ENCODE data around the gene ZMYND8.
"Not testable (repeated sequence)": the region's sequence is repeated elsewhere in the genome, so short reads cannot be mapped to it uniquely, and the experiment has no call there.

Gene ZMYND8

DNA sequence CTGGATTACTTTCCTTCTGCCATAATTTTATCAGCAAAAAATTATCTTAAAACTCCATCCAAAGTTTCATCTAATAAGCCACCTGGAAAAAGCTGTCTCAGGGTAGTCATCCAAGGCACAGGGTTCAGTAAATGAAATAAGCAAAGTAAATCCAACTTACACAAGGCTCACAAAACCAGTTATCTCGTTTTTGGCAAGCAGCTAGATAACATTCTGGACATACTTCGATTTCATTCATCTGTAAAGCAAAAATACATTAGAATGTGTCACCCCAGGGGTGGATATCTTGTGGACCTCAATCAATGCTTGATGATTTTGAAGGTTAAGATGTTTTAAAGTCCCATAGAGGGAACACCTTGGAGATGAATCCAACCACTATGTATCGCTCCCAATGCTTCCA lies 73.1 kb downstream of the ZMYND8 start:
- DNase-seq: no peak

DNA sequence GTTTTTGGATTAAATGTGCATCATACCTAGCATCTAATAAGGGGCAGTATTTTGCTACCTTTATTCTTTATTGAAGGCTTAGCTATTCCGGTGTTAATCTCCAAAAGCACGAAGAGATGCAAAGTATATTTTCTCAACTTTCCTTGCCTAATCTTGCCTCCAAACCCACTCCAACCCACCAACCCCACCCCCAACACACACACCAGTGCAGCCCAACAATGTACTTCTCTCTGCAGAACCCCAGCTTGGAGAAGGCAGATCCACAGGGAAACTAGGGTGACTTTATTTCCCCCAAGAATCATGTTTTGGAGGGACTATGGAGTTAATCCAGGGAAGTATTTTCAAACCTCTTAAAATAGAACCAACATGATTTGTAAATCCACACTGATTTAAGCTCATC lies 73.6 kb downstream of the ZMYND8 start:
- no peak for DNase-seq

DNA sequence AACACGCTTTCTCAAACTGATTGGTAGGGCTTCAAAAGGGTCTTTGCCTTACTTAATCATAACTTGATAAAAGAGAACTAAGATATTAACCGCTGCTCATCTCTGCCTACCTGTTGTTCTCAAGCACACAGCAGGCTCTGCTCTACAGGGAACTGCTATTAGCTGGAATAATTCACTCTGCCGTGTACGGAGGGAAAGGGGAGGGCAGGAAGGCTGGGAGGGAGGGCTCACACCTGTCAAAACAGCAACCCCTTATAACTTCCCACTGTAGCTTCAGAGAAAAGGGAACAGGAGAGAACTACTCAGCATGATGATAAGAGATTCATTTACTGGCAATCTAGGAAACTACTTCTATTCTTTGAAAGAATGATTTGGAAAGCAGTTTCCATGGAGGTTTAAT lies 75.1 kb downstream of the ZMYND8 start:
- DNase-seq: no peak

DNA sequence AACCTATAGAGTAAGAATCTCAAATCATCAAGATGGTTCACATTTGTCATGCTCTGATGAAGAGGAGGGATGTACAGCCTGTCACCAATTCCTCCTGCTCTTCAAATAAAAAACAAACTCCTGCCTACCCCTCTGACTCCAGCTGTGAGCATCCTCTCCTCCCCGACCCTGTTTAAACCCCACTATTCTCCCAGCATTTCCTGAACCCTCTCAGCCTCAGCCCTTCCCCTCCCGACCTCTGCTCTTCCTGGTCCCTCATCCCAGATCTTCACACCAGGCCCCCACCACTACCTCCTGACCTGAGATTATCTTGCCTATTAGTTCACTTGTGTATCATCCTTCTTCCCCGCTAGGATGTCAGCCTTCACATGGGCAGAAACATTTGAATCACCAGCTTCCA lies 75.8 kb downstream of the ZMYND8 start:
- DNase-seq: no peak

DNA sequence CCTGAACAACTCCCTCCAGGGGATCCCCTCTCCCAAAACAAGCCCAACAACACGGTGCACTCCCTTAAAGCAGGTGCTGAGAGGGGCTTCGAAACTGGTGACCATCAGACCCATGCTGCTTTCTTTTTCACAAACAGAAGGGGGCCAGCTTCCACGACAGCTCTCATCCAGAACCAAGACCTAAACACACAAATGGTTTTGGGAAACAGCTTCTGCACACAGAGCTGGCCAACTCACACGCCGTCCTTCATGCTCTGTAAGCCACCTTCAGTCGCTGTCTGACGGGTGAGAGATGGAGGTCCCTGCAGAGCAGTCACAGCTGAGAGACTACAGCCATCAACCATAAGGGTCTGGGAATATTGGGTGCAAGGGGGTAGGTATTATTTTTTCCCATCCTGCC lies 76.3 kb downstream of the ZMYND8 start:
- no peak for DNase-seq

DNA sequence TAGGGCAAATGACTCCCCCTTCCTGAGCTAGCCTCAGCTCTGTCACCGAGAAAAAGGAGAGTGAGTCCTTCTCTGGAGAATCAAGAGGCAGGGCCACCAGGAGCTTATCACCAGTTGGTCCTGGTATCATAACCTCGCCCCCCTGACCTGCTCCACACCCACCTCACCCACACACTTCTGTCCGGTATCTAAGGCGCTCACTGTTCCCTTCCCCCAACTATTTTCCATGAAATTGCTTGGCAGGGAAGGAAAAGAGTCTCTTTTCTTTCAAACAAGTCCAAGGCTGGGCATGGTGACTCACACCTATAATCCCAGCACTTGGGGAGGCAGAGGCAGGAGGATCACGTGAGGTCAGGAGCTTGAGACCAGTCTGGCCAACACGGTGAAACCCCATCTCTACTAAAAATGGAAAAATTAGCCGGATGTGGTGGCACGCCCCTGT lies 77.6 kb downstream of the ZMYND8 start:
- no peak for DNase-seq

DNA sequence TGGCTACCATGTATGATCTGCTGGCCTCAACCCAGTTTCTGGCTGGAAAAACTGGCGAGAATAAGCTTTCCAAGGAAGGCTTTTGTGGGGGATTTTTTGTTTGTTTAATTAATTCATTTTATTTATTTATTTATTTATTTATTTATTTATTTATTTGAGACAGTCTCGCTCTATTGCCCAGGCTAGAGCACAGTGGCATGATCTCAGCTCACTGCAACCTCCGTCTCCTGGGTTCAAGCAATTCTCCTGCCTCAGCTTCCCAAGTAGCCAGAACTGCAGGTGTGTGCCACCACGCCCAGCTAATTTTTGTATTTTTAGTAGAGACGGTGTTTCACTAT lies 79.0 kb downstream of the ZMYND8 start:
- DNase-seq: not testable (repeated sequence)

DNA sequence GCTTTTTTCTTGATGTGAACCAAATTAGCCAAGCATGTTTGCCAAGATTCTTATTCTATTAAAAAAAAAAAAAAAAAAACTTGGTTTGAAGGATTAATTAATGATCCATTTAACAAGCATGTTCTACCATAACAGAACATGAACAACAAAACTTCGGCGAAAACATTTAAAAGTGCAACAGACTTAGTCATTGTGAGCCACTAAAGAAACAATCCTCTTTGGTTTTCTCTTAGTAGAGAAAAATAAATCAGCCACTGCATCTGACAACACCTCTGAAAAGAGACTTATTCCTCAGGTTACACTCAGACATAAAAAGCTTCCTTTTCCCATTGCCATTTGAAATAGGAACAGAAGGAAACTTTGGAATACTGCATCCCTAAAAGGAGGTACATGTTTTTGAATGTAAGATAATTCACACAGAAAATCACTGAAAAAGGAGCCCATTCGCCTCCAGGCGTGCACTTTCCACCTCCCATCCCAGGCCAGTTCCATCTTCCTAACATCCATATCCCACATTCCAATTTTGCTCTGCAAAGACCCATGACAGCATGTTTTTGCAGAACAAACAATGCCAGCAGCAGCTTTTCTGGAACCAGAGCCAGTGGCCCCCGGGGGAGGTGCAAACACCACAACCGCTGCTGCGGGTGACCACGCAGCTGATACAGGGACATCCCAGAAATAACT lies 79.5 kb downstream of the ZMYND8 start:
- peak in 1 of 2 experiments; percentile 38 for DNase-seq

DNA sequence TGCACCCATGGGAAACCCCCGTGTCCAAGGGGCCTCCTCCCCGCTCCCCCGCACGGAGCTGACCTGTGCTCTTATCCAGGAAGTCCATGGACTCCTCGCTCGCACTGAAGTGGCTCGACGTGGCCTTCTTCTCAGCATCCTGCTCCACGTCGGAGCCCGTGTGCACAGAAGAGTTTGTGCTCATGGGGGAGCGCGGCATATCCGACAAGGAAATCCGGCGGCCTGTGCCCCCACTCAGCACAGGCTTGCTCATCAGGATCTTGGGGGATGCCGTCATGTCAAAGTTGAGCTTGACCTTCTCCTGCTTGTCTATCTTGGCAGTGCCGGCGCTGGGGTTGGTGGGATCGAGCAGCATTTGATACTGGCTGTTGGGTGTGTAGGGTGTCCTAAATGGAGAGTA lies 80.2 kb downstream of the ZMYND8 start:
- DNase-seq: no peak

DNA sequence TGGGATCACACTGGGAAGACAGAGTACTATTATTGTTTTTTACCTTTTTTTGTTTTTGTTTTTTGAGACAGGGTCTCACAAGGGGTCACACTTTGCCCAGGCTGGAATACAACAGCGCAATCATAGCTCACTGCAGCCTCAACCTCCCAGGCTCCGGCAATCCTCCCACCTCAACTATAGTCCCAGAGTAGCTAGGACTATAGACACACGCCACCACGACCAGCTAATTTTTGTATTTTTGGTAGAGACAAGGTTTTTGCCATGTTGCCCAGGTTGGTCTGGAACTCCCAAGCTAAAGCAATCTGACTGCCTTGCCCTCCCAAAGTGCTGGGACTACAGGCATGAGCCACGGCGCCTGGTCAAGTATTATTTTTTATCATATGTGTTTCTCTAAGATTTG lies 81.0 kb downstream of the ZMYND8 start:
- no peak for DNase-seq

DNA sequence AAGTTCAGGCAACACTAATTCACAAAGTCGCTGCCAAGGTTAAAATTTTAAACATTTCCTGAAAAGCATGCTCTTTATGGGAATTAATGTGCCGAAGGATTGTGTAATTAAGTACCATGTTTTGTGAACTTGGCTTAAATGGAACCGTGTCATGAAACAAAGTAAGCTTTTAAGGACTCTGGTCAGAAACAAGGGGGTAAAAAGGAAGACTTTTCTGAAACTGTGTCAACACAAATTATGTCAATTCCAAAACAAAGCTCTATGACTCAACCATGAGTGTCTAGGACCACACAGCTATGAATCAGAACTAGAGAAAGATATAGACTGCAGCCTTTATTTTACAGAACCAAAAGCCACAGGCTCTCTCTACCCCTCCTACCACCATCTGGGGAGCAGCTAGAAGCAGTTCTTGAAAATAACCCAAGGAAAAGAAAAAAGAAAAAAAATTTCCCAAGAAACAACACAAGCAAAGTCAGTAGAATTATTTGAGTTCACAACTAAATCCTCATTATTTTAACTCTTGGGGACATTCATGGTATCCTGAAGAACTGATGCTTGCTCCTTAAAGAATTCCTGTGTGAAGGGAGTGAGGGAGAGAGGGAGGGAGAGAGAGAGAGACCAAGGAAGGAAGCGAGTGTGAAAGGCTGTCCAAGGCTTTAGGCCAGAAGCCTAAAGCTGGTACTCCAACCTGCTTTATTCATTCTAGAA lies 81.9 kb downstream of the ZMYND8 start:
- DNase-seq: no peak

DNA sequence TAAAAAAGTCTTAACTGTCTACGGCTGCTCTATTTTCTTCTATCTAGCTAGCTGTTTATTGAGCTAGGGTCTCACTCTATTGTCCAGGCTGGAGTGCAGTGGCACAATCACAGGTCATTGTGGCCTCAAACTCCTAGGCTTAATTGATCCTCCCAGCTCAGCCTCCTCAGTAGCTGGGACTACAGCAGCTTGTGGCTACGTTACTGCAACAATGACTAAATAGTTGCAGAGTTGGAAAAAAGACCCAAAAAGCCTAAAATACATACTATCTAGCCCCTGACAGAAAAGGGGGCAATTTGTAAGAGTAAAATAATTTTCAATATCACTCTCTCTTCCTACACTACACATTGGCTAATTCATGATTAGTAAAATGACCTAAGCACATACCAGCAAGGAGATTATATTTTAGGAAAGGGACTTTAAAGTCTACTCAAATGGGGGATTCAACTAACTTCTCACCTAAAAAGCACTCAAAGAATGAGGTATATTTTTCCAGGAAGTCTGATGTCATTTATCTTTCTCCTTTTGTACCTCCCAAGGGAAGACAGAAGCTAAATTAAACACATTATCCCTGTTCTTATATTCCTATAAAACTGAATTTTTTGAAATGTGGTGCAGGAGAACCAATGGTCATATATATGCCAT lies 82.8 kb downstream of the ZMYND8 start:
- DNase-seq: no peak

DNA sequence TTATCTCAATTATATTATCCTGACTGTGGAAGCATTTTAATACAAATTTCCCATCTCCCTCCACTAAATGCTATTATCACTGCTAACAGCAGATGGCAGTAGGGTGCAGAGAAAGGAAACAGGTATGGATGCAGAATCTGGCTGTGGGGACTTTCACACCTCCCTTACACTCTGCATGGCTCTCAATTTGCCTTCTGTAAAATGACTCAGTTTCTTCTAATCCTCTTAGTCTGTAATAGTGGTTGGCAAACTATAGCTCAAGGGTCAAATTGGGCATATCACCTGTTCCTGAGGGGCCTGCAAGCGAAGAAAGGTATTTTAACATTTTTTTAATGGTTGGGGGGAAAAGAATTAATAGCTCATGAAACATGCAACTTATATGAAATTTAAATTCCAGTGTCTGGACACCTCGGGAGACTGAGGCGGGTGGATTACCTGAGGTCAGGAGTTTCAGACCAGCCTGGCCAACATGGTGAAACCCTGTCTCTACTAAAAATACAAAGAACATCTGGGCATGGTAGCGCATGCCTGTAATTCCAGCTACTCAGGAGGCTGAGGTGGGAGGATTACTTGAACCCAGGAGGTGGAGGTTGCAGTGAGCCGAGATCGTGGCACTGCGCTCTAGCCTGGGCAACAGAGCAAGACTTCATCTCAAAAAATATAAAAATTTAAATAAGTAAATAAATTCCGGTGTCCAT lies 83.5 kb downstream of the ZMYND8 start:
- DNase-seq: peak; percentile 64 to 67

DNA sequence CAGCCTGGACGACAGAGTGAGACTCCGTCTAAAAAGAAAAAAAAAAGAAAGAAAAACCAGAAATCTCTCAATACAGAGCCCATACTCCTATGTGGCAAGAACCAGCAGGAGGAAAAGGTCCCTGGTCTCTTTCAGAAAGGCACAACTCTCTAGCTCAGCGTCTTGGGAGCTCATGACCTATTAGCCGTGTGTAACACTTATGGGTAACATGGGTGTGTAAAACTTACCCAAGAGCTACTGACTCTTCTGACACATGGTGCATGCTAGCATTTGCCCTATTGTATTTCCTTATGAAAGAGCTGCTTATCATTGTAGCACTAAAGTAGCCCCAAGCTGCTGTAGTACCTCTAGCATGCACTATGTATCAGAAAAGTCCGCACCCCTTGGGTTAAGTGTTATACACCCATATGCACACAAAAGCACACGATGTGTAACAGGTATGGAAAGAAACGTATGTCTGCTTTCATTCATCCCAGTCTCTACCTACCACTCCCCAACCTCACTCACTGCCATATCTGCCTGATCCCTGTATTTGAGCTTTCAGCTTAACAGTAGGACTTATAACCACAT lies 85.4 kb downstream of the ZMYND8 start:
- DNase-seq: no peak

DNA sequence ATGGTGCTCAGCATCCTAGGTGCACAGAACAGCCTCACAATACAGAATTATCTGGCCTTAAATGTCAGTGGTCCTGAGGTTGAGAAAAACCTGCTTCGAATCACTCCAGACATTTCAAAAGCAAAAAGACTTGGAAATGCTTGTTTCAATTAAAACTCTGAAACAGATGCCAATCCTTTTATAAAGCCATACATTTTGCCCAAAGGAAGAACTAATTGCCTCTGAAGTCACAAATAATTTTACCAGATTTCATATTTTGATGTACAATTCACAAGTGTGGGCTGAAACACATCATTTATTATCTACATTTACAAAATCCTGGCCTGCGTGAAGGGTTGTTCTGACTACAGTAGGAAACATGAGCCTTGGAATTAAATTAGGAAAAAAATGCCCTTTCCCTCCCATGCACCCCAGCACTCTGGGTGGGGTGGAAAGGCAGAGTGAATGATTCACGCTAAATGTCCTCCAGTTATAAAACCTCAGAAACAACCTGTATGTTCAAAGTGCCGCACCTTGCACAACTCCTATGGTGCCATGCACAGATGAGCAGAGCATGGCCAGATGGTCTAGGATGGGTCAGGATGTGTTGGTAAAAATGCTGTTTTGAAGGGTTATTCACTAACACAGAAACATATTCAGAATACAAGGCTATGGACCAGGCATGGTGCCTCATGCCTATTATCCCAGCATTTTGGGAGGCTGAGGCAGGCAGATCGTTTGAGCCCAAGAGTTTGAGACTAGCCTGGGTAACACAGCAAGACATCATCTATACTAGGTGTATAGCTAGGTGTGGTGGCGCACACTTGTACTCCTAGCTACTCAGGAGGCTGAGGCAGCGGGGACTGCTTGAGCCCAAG lies 87.0 kb downstream of the ZMYND8 start:
- no peak for DNase-seq

DNA sequence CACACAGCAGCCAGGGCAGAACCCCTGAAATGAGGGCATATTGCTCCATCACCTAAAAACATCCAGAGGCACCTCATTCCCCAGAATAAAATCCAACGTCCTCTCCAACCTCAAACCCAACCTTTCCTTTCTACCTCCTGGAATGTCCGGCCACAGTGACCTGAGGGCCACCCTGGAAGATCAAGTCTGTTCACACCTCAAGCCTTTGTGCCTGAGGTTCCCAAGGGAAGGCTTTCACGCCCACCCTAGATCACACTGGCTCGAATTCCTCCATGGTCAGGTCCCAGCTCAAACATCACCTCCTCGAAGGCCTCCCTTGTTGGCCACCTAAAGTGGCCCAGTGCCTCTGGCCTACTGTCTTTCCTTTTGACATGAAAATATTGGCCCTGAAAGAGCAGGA lies 88.9 kb downstream of the ZMYND8 start:
- no peak for DNase-seq

DNA sequence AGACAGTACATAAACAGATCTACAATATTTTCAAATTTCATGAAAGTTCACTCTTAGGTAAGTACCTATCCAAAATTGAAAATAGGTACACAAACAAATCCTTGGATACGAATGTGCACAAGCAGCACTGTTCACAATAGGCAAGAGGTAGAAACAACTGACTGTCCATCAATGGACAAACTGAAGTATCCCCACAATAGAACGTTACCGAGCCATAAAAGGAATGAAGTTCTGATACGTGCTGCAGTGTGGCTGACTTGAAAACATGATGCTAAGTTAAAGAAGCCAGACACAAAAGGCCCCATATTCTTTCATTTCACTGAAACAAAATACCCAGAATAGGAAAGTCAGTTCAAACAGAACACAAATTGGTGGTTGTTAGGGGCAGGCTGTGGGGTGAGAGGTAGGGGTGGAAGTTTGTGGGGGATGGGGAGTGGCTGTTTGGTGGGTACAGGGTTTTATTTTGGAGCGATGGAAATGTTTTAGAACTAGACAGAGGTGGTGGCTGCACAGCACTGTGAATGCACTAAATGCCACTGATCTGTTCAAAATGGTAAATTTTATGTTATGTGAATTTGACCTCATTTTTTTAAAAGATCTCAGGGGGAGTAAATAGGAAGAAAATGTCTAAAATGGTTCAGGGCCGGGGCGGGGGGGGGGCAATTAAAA lies 89.5 kb downstream of the ZMYND8 start:
- no peak for DNase-seq

DNA sequence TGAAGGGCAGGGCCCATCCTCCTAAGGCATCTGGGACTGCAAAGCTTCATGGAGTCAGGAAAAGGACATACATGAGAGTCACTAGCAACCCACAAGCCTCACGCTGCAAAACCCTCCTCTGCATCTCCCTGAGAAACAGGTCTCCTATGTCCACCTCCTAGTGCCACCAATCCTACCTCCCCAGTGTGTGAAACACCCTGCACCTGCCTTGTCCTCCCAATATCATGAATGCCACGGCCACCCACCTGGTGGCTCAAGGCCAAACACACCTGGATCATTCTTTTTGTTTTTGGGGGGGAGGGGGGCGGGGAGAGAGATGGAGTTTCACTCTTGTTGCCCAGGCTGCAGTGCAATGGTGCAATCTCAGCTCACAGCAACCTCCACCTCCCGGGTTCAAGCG lies 90.5 kb downstream of the ZMYND8 start:
- no peak for DNase-seq

DNA sequence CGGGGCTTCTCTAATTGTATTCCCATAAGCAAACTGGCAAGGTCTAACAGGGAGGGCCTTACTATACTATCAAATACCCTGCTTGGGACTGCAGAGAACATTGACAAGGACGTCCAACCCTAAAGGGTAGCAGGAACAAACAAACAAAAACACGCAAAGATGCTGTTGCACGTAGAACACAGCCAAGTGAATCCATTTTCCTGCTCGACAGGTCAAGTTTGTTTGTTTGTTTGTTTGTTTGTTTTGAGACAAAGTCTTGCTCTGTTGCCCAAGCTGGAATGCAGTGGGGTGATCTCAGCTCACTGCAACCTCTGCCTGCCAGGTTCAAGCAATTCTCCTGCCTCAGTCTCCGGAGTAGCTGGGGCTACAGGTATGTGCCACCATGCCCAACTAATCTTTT lies 91.3 kb downstream of the ZMYND8 start:
- DNase-seq: no peak

DNA sequence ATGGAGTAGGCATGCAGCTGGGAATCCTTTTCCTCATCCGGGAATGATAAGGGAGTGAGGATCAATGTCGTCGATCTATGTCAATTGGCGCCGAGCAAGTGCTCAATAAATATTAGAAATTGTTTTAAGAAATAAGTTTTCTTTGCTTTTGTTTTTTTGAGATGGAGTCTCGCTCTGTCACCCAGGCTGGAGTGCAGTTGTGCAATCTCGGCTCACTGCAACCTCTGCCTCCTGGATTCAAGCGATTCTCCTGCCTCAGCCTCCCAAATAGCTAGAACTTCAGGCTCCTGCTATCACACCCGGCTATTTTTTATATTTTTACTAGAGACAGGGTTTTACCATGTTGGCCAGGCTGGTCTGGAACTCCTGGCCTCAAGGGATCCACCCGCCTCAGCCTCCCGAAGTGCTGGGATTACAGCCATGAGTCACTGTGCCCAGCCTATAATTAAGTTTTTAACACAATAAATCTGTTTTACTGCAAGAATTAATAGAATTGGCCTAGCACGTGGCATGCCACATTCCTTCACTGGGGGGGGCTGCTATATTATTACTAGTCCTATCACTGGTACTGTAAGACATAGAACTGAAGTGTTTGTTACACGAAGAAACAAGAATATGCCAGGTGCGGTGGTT lies 92.2 kb downstream of the ZMYND8 start:
- not testable (repeated sequence) for DNase-seq

DNA sequence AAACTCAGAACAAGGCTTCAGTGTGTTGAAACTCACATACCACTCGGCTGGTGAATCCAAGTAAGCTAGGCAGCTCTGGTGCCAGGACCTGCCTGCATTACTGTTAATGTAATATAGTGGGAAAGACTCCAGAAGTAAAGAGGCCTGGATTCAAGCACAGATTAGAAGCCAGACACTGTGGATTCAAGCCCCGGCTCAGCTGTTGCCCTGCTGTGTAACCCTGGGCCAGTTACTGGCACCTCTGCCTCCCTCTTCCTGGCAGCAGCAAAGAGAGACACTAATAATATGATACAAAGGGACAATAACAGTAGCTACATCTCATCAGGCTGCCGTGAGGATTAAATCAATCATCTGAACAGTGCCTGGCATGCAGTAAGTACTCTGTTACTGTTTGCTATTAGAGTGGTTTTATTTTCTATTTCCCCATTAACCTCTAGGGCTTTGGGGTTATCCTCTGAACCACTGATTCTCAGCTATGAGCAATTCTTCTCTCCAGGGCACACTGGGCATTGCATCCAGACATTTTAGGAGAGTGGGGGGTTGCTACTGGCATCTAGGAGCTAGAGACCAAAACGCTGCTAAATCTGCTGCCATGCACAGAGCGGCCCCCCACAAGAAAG lies 92.9 kb downstream of the ZMYND8 start:
- DNase-seq: peak in 1 of 2 experiments; percentile 63

Measured in NCI-H446 (cell line).